ENCODE measurements around the gene ZW10. TPM values are rescaled to one million over a fixed set of nuclear protein-coding genes. Genes with fewer than 3 reads are reported as not detected.

ZW10 gene
- total RNA-seq, 1 experiment from 2014 or later: 26.0 TPM

DNA sequence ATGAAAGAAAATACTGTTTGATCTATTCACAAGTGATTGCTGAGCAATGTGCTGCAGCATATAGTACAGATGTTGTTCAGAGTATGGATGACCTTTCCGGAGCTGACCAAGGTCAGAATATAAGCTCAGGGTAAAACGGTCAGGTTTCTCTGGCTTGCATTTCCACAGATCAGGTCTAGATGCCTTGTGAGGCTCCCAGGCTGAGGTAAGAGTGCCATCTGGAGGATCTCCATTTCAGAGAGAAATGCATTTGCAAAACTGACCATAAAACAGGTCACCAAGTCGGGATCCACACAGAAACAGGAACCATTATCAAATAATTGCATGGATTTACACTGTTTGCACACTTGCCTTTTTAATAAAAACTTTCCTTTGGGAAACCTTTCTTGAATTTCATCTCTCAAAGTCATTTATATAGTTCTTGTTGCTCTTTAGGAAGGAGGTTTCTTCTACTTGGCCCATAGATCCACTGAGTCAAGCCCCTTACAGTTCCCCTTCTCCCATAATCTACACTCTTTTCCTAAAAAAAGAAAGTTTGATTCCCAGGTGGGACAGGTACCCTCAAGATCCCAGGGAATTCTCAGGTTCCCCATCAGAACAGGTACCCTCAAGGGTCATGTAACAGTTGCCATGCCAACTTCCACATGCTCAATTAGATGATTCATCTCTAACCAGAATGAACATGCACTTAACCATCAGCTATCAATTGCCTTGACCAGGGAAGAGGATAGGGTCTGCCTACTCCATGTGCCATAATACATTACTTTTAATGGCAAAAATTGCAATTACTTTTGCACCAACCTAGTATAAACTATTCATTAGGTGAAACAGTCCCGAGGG lies 42.4 kb downstream of the ZW10 start:
- Histone ChIP-seq H2BK12ac (ENCODE audit: insufficient read length, low read depth, low read length) (no peak overlapping the region), H3K79me2 (ENCODE audit: insufficient read depth, low read length) (no peaks in the 10 kb centered on the region), H3K4ac (ENCODE audit: low read depth, low read length) (no peak overlapping the region), H3K14ac (ENCODE audit: insufficient read depth, low read length) (no peak overlapping the region), H2BK15ac (ENCODE audit: low read depth, low read length) (no peak overlapping the region), H3T11ph (ENCODE audit: low read length) (no peak overlapping the region), H2BK20ac (ENCODE audit: low read depth, low read length, poor library complexity, severe bottlenecking) (no peak overlapping the region), H3K18ac (ENCODE audit: insufficient read length, low read depth, low read length) (no peak overlapping the region), H4K20me1 (ENCODE audit: control insufficient read depth, insufficient read depth, insufficient read length) (no peaks in the 10 kb centered on the region), H3K9me3 (ENCODE audit: control insufficient read depth, low read depth, low read length) (no peaks in the 10 kb centered on the region), H4K5ac (ENCODE audit: insufficient read length, low read depth, low read length) (no peak overlapping the region), H3K27ac (ENCODE audit: insufficient read length, low read depth, low read length) (no peak overlapping the region), H3K23ac (ENCODE audit: insufficient read length, low read depth, low read length) (no peak overlapping the region), H3K56ac (ENCODE audit: insufficient read length, low read depth, low read length) (no peak overlapping the region), H3K27me3 (ENCODE audit: insufficient read depth, low read length) (no peaks in the 10 kb centered on the region), H3K23me2 (ENCODE audit: insufficient read length, low read depth, low read length, poor library complexity, severe bottlenecking) (no peaks in the 10 kb centered on the region), H2BK120ac (ENCODE audit: low read depth, low read length, poor library complexity, severe bottlenecking) (no peak overlapping the region), H3K9ac (ENCODE audit: extremely low read depth, insufficient read length, low read length) (no peak overlapping the region), H4K8ac (replicated peaks; ENCODE audit: insufficient read length, low read depth, low read length) (no peak overlapping the region), H2BK5ac (ENCODE audit: insufficient read length, low read length) (no peak overlapping the region), H3K4me2 (ENCODE audit: insufficient read depth, insufficient read length, low read length) (no peak overlapping the region), H3K79me1 (ENCODE audit: insufficient read depth, low read depth, low read length, poor library complexity, severe bottlenecking) (no peaks in the 10 kb centered on the region), H2AK5ac (ENCODE audit: insufficient read length, low read length) (no peak overlapping the region), H2AFZ (ENCODE audit: low read length) (no peak overlapping the region), H4K91ac (ENCODE audit: insufficient read length, low read depth, low read length) (no peak overlapping the region), H3K4me1 (ENCODE audit: insufficient read depth, low read length) (no peaks in the 10 kb centered on the region)
- TF ChIP-seq, protein P1, sequence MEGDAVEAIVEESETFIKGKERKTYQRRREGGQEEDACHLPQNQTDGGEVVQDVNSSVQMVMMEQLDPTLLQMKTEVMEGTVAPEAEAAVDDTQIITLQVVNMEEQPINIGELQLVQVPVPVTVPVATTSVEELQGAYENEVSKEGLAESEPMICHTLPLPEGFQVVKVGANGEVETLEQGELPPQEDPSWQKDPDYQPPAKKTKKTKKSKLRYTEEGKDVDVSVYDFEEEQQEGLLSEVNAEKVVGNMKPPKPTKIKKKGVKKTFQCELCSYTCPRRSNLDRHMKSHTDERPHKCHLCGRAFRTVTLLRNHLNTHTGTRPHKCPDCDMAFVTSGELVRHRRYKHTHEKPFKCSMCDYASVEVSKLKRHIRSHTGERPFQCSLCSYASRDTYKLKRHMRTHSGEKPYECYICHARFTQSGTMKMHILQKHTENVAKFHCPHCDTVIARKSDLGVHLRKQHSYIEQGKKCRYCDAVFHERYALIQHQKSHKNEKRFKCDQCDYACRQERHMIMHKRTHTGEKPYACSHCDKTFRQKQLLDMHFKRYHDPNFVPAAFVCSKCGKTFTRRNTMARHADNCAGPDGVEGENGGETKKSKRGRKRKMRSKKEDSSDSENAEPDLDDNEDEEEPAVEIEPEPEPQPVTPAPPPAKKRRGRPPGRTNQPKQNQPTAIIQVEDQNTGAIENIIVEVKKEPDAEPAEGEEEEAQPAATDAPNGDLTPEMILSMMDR (conservative IDR thresholded peaks at IDR 0.05): peak; percentile 76
- WGBS (ENCODE audit: extremely low coverage, insufficient read length, low lambda C conversion rate): no CpG with 5 or more reads among the region's 4 CpGs
- Mint-ChIP-seq H3K27me3 (ENCODE audit: low read depth) (no peaks in the 10 kb centered on the region), H3K4me1 (peaks cover 0 to 1% of the 10 kb centered on the region in 2 experiments; a peak in 3 of 4 replicates), H3K36me3 (ENCODE audit: insufficient read depth in 1 of 3, low read depth in 3 of 3) (peaks cover under 1 to 30% (median 15%) of the 10 kb centered on the region in 3 experiments; a peak in 6 of 7 replicates), H3K4me3 (no peak overlapping the region), H3K27ac (no peak overlapping the region; a peak in 1 of 7 replicates), H3K9me3 (no peaks in the 10 kb centered on the region)
- DNase-seq: peak; percentile 45
